ENCODE measurements around the gene IER5.

IER5 gene

GRCh38 chr1:181134543-181135436 lies 46.3 kb downstream of the IER5 start:
- no peak for DNase-seq (ENCODE audit: low read depth in 2 of 2)

DNA sequence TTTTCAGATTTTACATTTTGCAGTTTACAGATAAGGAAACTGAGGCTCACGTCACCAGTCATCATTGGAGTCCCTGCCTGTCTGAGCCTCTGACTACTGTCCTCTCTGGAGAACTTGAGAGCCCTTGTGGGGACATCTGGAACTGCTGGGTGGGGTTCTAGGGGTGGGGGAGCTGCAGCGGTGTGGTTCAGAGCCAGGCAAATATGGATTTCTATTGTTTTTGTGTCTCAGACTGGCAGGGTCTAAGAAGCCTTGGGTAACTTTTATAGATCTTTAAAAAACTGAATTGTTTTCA lies 46.9 kb downstream of the IER5 start:
- DNase-seq (ENCODE audit: low read depth in 2 of 2): no peak

- no peak for DNase-seq (ENCODE audit: low read depth in 2 of 2)
Observed at GRCh38 chr1:181135815-181136737, 47.6 kb downstream of the IER5 start.

- no peak for DNase-seq (ENCODE audit: low read depth in 2 of 2)
Observed at GRCh38 chr1:181136738-181137122, 48.2 kb downstream of the IER5 start.

DNA sequence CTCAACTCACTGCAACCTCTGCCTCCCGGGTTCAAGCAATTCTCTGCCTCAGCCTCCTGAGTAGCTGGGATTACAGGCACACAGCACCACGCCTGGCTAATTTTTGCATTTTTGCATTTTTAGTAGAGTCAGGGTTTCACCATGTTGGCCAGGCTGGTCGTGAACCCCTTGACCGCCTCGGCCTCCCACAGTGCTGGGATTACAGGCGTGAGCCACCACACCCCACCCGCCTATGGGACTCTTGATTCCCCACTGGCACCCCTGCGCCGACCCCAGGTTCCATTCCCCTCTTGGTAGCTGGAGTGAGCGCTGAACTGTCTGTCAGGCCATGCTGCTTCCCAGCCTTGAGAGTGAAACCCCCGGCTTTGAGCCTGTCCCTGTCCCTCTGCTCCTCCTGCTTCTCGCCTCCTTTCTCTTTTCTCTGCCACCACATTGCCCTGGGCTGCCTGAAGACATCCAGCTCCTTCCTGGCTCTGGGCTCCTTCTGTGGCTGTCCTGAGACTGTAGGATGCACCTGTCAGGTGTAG lies 48.8 kb downstream of the IER5 start:
- no peak for DNase-seq (ENCODE audit: low read depth in 2 of 2)

DNA sequence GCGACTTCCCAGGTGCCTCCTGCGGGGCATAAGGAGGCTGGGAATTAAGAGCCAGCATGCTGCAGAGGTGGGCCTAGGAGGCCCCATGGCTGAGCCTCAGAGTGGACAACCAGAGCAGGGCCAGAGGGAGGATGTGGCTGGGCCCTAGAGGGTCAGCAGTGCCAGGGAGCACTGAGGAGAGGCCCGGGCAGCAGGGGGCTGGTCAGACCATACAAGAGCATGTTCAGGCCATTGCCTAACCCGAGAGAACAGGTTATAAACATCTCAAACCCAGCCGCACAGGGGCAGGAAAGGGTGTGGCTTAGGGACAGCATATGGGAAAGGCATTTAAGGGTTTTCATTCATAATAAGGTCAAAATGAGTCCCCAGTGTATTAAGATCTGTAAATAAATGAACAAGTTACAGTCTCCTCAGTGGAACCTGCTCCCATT lies 51.1 kb downstream of the IER5 start:
- no peak for DNase-seq (ENCODE audit: low read depth in 2 of 2)

DNA sequence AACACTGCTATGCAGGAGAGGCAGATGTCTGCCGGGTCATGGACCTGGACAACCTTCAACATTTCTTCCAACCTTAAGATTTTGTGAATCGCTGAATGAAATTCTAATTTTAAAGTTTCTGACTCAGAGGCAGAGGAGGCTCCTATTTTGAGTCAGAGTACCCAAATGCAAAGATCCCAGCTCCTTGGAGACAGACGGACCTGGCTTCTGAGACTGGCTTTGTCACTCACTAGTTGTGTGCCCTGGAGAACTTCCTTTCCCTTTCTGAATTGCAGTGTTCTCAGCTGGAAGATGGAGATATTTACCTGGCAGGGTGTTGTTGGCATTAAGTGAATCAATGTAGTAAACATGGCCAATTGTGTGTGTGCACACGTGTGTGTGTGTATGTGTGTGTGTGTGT lies 51.9 kb downstream of the IER5 start:
- DNase-seq (ENCODE audit: low read depth in 2 of 2): peak in 1 of 2 donors; percentile 25

GRCh38 chr1:181140891-181141290 lies 52.4 kb downstream of the IER5 start:
- DNase-seq (ENCODE audit: low read depth in 2 of 2): no peak

GRCh38 chr1:181141431-181141910 lies 53.0 kb downstream of the IER5 start:
- peak; percentile 59 to 65 for DNase-seq (ENCODE audit: low read depth in 2 of 2)

Data from stimulated activated CD4-positive, alpha-beta T cell treated with anti-CD3 and anti-CD28 coated beads, Interleukin-4, amount 100 ng/mL, for 48 hours (primary cell).